ENCODE data around the gene KHDC3L. TPM values are rescaled to one million over a fixed set of nuclear protein-coding genes. Genes with fewer than 3 reads are reported as not detected.
A peak's percentile ranks its signal among the peaks of the same experiment; 100 is the strongest.

Gene KHDC3L
- total and polyA plus RNA-seq, 5 donors = not detected

- intact Hi-C loops (cut with DNase I) = no loop called here
- no peak overlapping the region for H3K4me3 ChIP-seq (ENCODE audit: low read length)
- DNase-seq (no peak), ATAC-seq (no peak)
- 95% methylated on average over 3 of the region's 3 CpGs for WGBS
- H3K4me1 ChIP-seq (ENCODE audit: control insufficient read depth, insufficient read depth, low read length) = no peaks in the 10 kb centered on the region
- H3K9me3 ChIP-seq (ENCODE audit: control insufficient read depth, low read length) = no peaks in the 10 kb centered on the region
- no peak overlapping the region for H3K27ac ChIP-seq (ENCODE audit: low read length)
- no peaks in the 10 kb centered on the region for H3K27me3 ChIP-seq (ENCODE audit: control insufficient read depth, insufficient read depth)
Measured at GRCh38 chr6:73393278-73393677, 30.8 kb downstream of the KHDC3L start.

DNA sequence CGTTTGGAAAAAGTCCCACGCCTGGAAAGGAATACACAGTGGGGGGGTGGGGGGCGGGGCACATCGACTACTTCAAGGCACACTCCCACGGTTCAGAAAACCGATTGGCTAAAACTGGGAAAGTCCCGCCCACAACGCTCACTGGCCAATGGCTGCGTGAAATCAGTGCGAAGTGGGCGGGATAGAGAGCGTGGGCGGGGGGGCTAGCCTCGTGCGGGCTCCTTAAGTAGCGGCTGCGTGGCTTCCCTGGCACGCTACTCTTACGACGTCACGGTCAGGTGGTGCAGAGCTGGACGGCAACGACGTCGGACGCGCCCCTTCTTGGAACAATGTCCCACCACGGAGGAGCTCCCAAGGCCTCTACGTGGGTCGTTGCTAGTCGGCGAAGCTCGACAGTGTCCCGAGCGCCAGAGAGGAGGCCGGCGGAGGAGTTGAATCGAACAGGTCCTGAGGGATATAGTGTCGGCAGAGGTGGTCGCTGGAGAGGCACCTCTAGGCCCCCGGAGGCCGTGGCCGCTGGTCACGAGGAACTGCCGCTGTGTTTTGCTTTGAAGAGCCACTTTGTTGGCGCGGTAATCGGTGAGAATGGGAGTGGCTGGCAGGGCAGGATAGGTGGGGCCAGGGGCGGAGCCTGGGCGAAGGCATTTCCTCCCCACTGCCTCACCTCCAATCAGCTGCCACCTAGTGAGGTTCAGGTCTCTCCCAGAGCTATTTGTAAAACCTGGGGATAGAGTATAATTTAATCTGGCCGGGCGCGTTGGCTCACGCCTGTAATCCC lies 32.3 kb downstream of the KHDC3L start, which contains the start of gene DDX43:
TSS of gene DDX43 (plus strand) at position 252 of the 778 bp plus-strand sequence. CDS start at position 330, 78 bp downstream.
- Histone ChIP-seq H3K9me3 (ENCODE audit: control insufficient read depth, low read length) (no peaks in the 10 kb centered on the region), H3K4me1 (ENCODE audit: control insufficient read depth, insufficient read depth, low read length) (no peaks in the 10 kb centered on the region), H3K4me3 (ENCODE audit: low read length) (no peak within 1 kb of the TSS), H3K27ac (ENCODE audit: low read length) (no peak within 1 kb of the TSS), H3K27me3 (ENCODE audit: control insufficient read depth, insufficient read depth) (no peaks in the 10 kb centered on the region)
- intact Hi-C loops (cut with DNase I) = no loop called here
- ATAC-seq = peak; percentile 83 to 95
- DNase-seq = peak; percentile 65 to 92 (median 82)
- 79% methylated on average over 54 of the region's 54 CpGs for WGBS

DNA sequence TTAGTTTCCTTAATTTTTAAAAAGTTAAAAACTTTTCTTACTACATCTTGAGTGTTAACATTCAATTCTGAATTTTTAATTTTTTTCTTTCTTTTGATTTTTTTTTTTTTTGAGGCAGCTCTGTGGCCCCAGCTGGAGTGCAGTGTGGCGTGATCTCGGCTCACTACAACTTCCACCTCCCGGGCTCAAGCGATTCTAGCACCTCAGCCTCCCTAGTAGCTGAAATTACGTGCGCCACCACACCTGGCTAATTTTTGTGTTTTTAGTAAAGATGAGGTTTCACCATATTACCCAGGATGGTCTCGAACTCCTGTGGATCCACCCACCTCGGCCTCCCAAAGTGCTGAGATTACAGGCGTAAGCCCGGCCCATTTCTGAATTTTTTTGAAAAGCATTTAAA lies 33.4 kb downstream of the KHDC3L start:
- Histone ChIP-seq H3K4me1 (ENCODE audit: control insufficient read depth, insufficient read depth, low read length) (no peaks in the 10 kb centered on the region), H3K27me3 (ENCODE audit: control insufficient read depth, insufficient read depth) (no peaks in the 10 kb centered on the region), H3K4me3 (ENCODE audit: low read length) (no peak overlapping the region), H3K27ac (ENCODE audit: low read length) (no peak overlapping the region), H3K9me3 (ENCODE audit: control insufficient read depth, low read length) (no peaks in the 10 kb centered on the region)
- WGBS = 95% methylated on average over 10 of the region's 10 CpGs
- intact Hi-C loops (cut with DNase I) = no loop called here
- no peak for DNase-seq
- no peak for ATAC-seq

DNA sequence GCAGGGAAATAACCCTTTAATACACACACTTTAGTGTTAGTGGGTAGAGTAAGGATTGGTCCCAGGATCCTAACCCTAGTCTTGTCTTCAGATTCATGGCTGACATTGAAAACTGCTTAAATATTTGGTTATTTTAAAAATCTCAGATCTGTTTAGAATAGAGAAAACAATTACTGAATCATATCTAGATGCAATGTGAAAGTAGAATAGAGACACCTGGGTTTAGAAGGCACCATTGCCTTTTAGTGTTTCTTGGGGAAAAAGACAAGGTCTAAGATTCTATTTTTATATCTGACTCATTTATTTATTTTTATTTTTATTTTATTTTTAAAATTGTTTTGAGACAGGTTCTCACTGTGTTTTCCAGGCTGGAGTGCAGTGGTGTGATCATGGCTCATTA lies 38.2 kb downstream of the KHDC3L start:
- ATAC-seq = no peak
- H3K4me1 ChIP-seq (ENCODE audit: control insufficient read depth, insufficient read depth, low read length) = no peaks in the 10 kb centered on the region

GRCh38 chr6:73409395-73409794 lies 46.9 kb downstream of the KHDC3L start:
- DNase-seq = no peak
- intact Hi-C loops (cut with DNase I) = no loop called here
- Histone ChIP-seq H3K9me3 (ENCODE audit: control insufficient read depth, low read length) (no peaks in the 10 kb centered on the region), H3K27ac (ENCODE audit: low read length) (no peak overlapping the region), H3K4me1 (ENCODE audit: control insufficient read depth, insufficient read depth, low read length) (no peaks in the 10 kb centered on the region), H3K4me3 (ENCODE audit: low read length) (no peak overlapping the region), H3K27me3 (ENCODE audit: control insufficient read depth, insufficient read depth) (no peaks in the 10 kb centered on the region)
- 91% methylated on average over 1 of the region's 1 CpG for WGBS
- no peak for ATAC-seq

More for the DNA sequence above, 38.2 kb downstream of the KHDC3L start:
- Histone ChIP-seq H3K4me3 (ENCODE audit: low read length) (no peak overlapping the region), H3K27ac (ENCODE audit: low read length) (no peak overlapping the region), H3K9me3 (ENCODE audit: control insufficient read depth, low read length) (no peaks in the 10 kb centered on the region), H3K27me3 (ENCODE audit: control insufficient read depth, insufficient read depth) (no peaks in the 10 kb centered on the region)
- DNase-seq = no peak
- intact Hi-C loops (cut with DNase I) = no loop called here

DNA sequence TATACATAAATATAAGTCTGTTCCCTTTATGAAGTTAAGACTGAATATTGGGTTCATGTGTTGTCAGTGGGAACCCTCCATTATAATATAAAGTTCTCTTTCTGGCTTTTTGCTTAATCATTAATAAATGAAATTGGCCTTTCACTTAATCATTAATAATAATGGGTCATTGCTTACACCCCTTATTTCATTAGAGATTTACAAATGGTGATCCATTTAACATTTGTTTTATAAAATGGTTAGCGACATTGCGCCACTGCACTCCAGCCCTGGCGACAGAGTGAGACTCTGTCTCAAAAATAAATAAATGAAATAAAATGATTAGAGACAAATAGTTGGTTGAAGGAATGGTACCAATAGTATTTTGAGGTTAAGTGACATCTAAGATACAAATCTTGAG lies 50.6 kb downstream of the KHDC3L start:
- intact Hi-C loops (cut with DNase I) = no loop called here
- no peak overlapping the region for H3K27ac ChIP-seq (ENCODE audit: low read length)

More for the DNA sequence above, 50.6 kb downstream of the KHDC3L start:
- Histone ChIP-seq H3K27me3 (ENCODE audit: control insufficient read depth, insufficient read depth) (no peaks in the 10 kb centered on the region), H3K4me3 (ENCODE audit: low read length) (no peak overlapping the region), H3K9me3 (ENCODE audit: control insufficient read depth, low read length) (no peaks in the 10 kb centered on the region), H3K4me1 (ENCODE audit: control insufficient read depth, insufficient read depth, low read length) (no peaks in the 10 kb centered on the region)
- WGBS = 97% methylated on average over 3 of the region's 3 CpGs
- ATAC-seq (no peak), DNase-seq (no peak)

Other genes starting within 250 kb of the KHDC3L start
- gene KHDC1L, start 137.2 kb upstream of the KHDC3L start, total RNA-seq = not detected
- not detected for gene KHDC1L, start 137.2 kb upstream of the KHDC3L start, polyA plus RNA-seq
- gene KHDC1, start 99.5 kb upstream of the KHDC3L start, total RNA-seq = 1 to 10 TPM; 1.4 to 6.8 (median 3.7) TPM
- 5.2 TPM for gene KHDC1, start 99.5 kb upstream of the KHDC3L start, polyA plus RNA-seq
- not detected for gene DPPA5, start 8.4 kb upstream of the KHDC3L start, total RNA-seq
- not detected for gene DPPA5, start 8.4 kb upstream of the KHDC3L start, polyA plus RNA-seq
- gene OOEP, start 7.2 kb downstream of the KHDC3L start, total RNA-seq = under 1 TPM in 3 of 4 donors, not detected in 1; 0.24 to 0.77 (median 0.36) TPM
- gene OOEP, start 7.2 kb downstream of the KHDC3L start, polyA plus RNA-seq = not detected
- 1 to 10 TPM in 2 of 4 donors, under 1 TPM in 2; 0.40 to 1.9 (median 0.97) TPM for gene DDX43, start 32.2 kb downstream of the KHDC3L start, total RNA-seq
- gene DDX43, start 32.2 kb downstream of the KHDC3L start, polyA plus RNA-seq = 0.16 TPM
- gene CGAS, start 89.6 kb downstream of the KHDC3L start, total RNA-seq = 1 to 10 TPM in 3 of 4 donors, under 1 TPM in 1; 0.79 to 2.9 (median 1.9) TPM
- 0.91 TPM for gene CGAS, start 89.6 kb downstream of the KHDC3L start, polyA plus RNA-seq
- 10 to 100 TPM; 24.4 to 35.1 (median 30.5) TPM for gene MTO1, start 99.1 kb downstream of the KHDC3L start, total RNA-seq
- gene MTO1, start 99.1 kb downstream of the KHDC3L start, polyA plus RNA-seq = 16.5 TPM
- 1,000 to 10,000 TPM; 4,421 to 6,620 (median 4,841) TPM for gene EEF1A1, start 158.4 kb downstream of the KHDC3L start, total RNA-seq
- gene EEF1A1, start 158.4 kb downstream of the KHDC3L start, polyA plus RNA-seq = 2,506 TPM